ENCODE measurements around the gene PRKAR2B.
A peak's percentile ranks its signal among the peaks of the same experiment; 100 is the strongest.

Gene PRKAR2B

DNA sequence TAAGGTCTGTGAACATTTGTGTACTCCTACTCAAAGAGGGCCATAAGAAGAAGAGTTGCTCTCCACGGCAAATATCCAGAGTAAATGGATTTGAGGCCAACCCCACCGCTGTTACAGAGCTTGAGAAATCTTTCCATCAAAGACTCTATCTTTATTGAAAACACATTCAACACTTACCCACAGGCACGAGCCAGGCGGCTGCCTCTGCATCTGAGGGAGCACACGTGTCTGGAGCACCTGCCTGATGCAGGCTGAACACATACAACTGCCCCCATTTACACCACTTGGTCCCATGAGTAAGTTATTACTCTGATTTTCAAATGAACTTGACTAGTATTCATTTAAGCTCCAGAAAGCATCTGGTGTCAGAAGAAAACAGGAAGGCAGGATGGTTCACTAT, 163.0 kb downstream of the PRKAR2B start:
- no peaks in the 10 kb centered on the region for H3K4me1 Mint-ChIP-seq
- TF ChIP-seq, protein P1, sequence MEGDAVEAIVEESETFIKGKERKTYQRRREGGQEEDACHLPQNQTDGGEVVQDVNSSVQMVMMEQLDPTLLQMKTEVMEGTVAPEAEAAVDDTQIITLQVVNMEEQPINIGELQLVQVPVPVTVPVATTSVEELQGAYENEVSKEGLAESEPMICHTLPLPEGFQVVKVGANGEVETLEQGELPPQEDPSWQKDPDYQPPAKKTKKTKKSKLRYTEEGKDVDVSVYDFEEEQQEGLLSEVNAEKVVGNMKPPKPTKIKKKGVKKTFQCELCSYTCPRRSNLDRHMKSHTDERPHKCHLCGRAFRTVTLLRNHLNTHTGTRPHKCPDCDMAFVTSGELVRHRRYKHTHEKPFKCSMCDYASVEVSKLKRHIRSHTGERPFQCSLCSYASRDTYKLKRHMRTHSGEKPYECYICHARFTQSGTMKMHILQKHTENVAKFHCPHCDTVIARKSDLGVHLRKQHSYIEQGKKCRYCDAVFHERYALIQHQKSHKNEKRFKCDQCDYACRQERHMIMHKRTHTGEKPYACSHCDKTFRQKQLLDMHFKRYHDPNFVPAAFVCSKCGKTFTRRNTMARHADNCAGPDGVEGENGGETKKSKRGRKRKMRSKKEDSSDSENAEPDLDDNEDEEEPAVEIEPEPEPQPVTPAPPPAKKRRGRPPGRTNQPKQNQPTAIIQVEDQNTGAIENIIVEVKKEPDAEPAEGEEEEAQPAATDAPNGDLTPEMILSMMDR (IDR thresholded peaks at IDR 0.05): no peak
- DNase-seq: no peak
- no peaks in the 10 kb centered on the region for H3K27me3 Mint-ChIP-seq (ENCODE audit: low read depth, poor library complexity)
- H3K36me3 Mint-ChIP-seq (ENCODE audit: low read depth): peaks cover 55% of the 10 kb centered on the region
- H3K4me3 Mint-ChIP-seq: no peak overlapping the region
- no peak overlapping the region for H3K27ac Mint-ChIP-seq
- H3K9me3 Mint-ChIP-seq: no peaks in the 10 kb centered on the region

DNA sequence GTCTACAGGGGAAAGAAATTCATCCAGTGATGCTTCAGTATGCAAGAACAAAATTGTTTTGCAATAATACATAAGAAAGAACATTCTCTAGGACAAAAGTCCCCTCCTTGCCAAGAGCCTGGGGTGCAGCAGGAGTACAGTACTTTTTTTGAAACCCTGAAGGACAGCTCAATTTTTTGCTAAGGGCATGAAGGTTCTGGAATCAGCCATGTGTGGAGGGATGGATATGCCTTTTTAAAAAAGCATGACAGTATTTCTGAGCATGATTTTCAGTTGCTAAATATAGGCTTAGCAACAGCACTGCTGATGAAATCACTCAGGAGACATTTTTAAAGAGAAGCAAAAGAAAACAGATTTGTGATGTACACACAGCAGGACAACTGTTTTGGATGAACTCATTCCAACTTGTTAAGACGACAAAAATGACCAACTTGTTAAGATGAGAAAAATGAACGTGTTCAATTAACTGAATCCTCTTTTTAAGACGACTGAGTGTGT, 163.6 kb downstream of the PRKAR2B start:
- peaks cover 3% of the 10 kb centered on the region for H3K9me3 Mint-ChIP-seq
- H3K27ac Mint-ChIP-seq: no peak overlapping the region
- DNase-seq: no peak
- H3K4me1 Mint-ChIP-seq: no peaks in the 10 kb centered on the region
- H3K27me3 Mint-ChIP-seq (ENCODE audit: low read depth, poor library complexity): no peaks in the 10 kb centered on the region
- H3K4me3 Mint-ChIP-seq: no peak overlapping the region
- TF ChIP-seq, protein P1 (IDR thresholded peaks at IDR 0.05): no peak
- peaks cover 57% of the 10 kb centered on the region for H3K36me3 Mint-ChIP-seq (ENCODE audit: low read depth)

DNA sequence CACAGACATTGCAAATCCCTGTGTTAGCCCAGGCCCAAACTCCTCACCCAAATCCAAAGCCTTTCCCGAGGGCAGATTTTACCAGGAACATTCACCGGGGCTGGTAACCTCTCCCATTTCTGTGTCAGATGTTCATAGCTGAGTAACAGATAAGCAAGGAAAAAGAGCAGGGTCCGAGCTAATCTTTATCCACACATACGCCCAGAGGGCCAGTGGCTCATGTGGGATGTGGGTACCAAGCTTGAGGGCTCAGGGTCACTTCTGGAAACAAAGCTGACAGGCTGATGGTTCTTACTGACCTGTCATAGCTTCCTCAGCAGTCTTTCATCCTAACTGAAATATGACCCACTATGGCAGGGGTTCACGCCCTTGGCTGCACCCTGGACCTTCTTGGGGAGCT, 164.1 kb downstream of the PRKAR2B start:
- DNase-seq: no peak
- H3K4me3 Mint-ChIP-seq: no peak overlapping the region
- H3K27ac Mint-ChIP-seq: no peak overlapping the region
- peaks cover 7% of the 10 kb centered on the region for H3K9me3 Mint-ChIP-seq
- peaks cover 61% of the 10 kb centered on the region for H3K36me3 Mint-ChIP-seq (ENCODE audit: low read depth)
- H3K4me1 Mint-ChIP-seq: no peaks in the 10 kb centered on the region
- H3K27me3 Mint-ChIP-seq (ENCODE audit: low read depth, poor library complexity): no peaks in the 10 kb centered on the region
- TF ChIP-seq, protein P1 (IDR thresholded peaks at IDR 0.05): no peak

DNA sequence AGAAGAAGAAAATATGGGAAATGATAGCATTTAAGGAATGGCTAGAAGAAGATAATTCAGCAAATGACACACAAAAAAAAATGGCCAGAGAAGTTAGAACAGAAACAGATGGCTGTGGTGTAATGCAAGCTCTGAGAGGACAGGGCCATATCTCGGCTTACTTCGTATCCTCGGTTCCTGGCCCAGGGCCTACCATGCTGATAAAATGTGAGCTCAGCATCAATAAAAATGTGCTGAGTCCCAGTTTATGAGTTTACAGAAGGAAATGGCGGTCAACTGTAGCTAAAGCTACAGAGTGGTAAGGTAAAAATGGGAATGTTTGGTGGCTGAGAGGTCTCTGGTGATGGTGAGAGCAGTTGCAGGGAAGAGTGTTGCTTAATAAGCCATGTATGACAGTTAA, 165.1 kb downstream of the PRKAR2B start:
- DNase-seq: no peak
- Mint-ChIP-seq H3K4me3 (no peak overlapping the region), H3K36me3 (ENCODE audit: low read depth) (peaks cover 61% of the 10 kb centered on the region), H3K27me3 (ENCODE audit: low read depth, poor library complexity) (no peaks in the 10 kb centered on the region), H3K27ac (peak overlapping the region; percentile 70), H3K9me3 (peaks cover 13% of the 10 kb centered on the region), H3K4me1 (no peaks in the 10 kb centered on the region)
- TF ChIP-seq, protein P1 (IDR thresholded peaks at IDR 0.05): no peak

DNA sequence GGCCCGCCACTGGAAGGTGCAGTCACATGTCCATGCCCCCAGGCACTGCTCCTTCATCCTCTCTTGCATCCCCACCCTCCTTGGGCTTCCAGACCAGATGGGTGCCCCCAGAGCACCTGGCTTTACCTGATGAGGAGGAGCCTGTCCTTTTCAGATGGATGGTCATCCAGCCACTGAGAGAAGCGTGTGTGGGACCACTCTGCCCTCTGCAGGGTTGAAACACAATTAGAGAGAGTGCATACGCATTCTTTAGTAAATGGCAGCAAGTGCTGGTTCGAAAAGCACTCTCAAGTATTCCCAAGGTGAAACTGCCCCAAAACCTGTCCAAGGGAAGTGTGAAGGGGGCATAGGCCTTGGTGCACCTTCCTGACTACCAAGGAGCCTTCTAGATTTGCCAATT, 165.9 kb downstream of the PRKAR2B start:
- TF ChIP-seq, protein P1 (IDR thresholded peaks at IDR 0.05): no peak
- Mint-ChIP-seq H3K36me3 (ENCODE audit: low read depth) (peaks cover 63% of the 10 kb centered on the region), H3K4me3 (no peak overlapping the region), H3K27me3 (ENCODE audit: low read depth, poor library complexity) (no peaks in the 10 kb centered on the region), H3K27ac (no peak overlapping the region), H3K4me1 (no peaks in the 10 kb centered on the region), H3K9me3 (peaks cover 20% of the 10 kb centered on the region)
- no peak for DNase-seq
